Ramos (cell line): ENCODE measurements around the gene SH2D3C.

Source experiments
- in situ Hi-C: fragments of 300-500 bp; cut with MboI; formaldehyde crosslinking; loops from one replicate; pipeline ENCODE4 v1.14.3; 2022; ENCODE audit warnings: low sequenced_read_pairs; ENCODE audit not compliant: unreplicated experiment

SH2D3C gene

GRCh38 chr9:127729522-127730256, 48.8 kb downstream of the SH2D3C start:
- in situ Hi-C loops: loop anchor here (5.0 to 10.0 kb wide), 2 partner anchors 135 to 227 kb away; no protein-coding TSS in a partner anchor

- in situ Hi-C loops: no loop called here
Observed at GRCh38 chr9:127728808-127729207, 49.7 kb downstream of the SH2D3C start.

GRCh38 chr9:127726871-127727270, 51.6 kb downstream of the SH2D3C start:
- in situ Hi-C loops: no loop called here

- in situ Hi-C loops: no loop called here
Observed at GRCh38 chr9:127724012-127724411, 54.5 kb downstream of the SH2D3C start.

GRCh38 chr9:127723444-127723843, 55.0 kb downstream of the SH2D3C start:
- in situ Hi-C loops: no loop called here

GRCh38 chr9:127723013-127723412, 55.5 kb downstream of the SH2D3C start:
- in situ Hi-C loops: no loop called here

- in situ Hi-C loops: no loop called here
Observed at GRCh38 chr9:127722055-127722745, 56.3 kb downstream of the SH2D3C start.

GRCh38 chr9:127721391-127721821, 57.1 kb downstream of the SH2D3C start:
- in situ Hi-C loops: no loop called here

- in situ Hi-C loops: no loop called here
Observed at GRCh38 chr9:127720865-127721227, 57.6 kb downstream of the SH2D3C start.

GRCh38 chr9:127720031-127720864, 58.2 kb downstream of the SH2D3C start:
- in situ Hi-C loops: no loop called here

- in situ Hi-C loops: no loop called here
Observed at GRCh38 chr9:127717766-127718165, 60.7 kb downstream of the SH2D3C start.

GRCh38 chr9:127716412-127716811, 62.1 kb downstream of the SH2D3C start:
- in situ Hi-C loops: no loop called here

GRCh38 chr9:127715470-127716337, 62.8 kb downstream of the SH2D3C start, which contains the start of the genes PTRH1 and TTC16:
Gene PTRH1, minus strand, starts transcription at chr9:127715663. Its CDS starts 24 bp downstream, at chr9:127715639.
Gene TTC16, plus strand, starts transcription at chr9:127716079. Its CDS starts 67 bp downstream, at chr9:127716146.
- in situ Hi-C loops: no loop called here

- in situ Hi-C loops: no loop called here
Observed at GRCh38 chr9:127714951-127715469, 63.5 kb downstream of the SH2D3C start.

- in situ Hi-C loops: no loop called here
Observed at GRCh38 chr9:127714020-127714750, 64.3 kb downstream of the SH2D3C start.

- in situ Hi-C loops: no loop called here
Observed at GRCh38 chr9:127712867-127713266, 65.6 kb downstream of the SH2D3C start.

- in situ Hi-C loops: no loop called here
Observed at GRCh38 chr9:127712371-127712770, 66.1 kb downstream of the SH2D3C start.

- in situ Hi-C loops: no loop called here
Observed at GRCh38 chr9:127711831-127712274, 66.6 kb downstream of the SH2D3C start.

GRCh38 chr9:127711226-127711701, 67.2 kb downstream of the SH2D3C start:
- in situ Hi-C loops: no loop called here
